Fibroblast of pulmonary artery (primary cell): ENCODE measurements around the gene LPGAT1.
"Not testable (repeated sequence)": the region's sequence is repeated elsewhere in the genome, so short reads cannot be mapped to it uniquely, and the experiment has no call there.

Experiments
- DNase-seq: peaks from one replicate; pipeline ENCODE4 v3.0.0-alpha.2; 2010; ENCODE audit warnings: low read depth
- H3K4me3 ChIP-seq: replicated peaks from 2 replicates; pipeline ENCODE4 v1.5.1; 2011; ENCODE audit warnings: low read depth, mild to moderate bottlenecking, control low read depth, low read length, moderate library complexity
- TF ChIP-seq, protein P1 (sequence below): IDR thresholded peaks from 2 replicates; pipeline ENCODE4 v1.5.1; 2011; ENCODE audit warnings: mild to moderate bottlenecking, control low read depth, low read length, inconsistent platforms; ENCODE audit errors: missing control alignments

The LPGAT1 gene

DNA sequence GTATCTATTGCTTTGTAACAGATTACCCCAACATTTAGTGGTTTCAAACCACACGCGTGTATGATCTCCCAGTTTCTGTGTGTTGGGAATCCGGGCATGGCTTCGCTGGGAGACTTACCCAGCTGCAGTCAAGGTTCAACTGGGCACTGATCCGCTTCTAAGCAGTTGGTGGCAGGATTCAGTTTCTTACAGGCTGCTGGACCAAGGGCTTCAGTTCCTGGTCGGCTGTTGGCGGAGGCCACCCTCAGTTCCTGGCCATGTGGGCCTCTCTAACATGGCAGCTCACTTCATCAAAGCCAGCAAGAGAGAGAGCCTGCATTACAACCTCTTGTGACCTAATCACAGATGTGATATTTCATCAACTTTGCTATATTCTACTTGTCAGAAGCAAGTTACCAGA lies 101.3 kb downstream of the LPGAT1 start:
- DNase-seq = no peak
- TF ChIP-seq, protein P1, sequence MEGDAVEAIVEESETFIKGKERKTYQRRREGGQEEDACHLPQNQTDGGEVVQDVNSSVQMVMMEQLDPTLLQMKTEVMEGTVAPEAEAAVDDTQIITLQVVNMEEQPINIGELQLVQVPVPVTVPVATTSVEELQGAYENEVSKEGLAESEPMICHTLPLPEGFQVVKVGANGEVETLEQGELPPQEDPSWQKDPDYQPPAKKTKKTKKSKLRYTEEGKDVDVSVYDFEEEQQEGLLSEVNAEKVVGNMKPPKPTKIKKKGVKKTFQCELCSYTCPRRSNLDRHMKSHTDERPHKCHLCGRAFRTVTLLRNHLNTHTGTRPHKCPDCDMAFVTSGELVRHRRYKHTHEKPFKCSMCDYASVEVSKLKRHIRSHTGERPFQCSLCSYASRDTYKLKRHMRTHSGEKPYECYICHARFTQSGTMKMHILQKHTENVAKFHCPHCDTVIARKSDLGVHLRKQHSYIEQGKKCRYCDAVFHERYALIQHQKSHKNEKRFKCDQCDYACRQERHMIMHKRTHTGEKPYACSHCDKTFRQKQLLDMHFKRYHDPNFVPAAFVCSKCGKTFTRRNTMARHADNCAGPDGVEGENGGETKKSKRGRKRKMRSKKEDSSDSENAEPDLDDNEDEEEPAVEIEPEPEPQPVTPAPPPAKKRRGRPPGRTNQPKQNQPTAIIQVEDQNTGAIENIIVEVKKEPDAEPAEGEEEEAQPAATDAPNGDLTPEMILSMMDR = no peak
- no peak overlapping the region for H3K4me3 ChIP-seq

DNA sequence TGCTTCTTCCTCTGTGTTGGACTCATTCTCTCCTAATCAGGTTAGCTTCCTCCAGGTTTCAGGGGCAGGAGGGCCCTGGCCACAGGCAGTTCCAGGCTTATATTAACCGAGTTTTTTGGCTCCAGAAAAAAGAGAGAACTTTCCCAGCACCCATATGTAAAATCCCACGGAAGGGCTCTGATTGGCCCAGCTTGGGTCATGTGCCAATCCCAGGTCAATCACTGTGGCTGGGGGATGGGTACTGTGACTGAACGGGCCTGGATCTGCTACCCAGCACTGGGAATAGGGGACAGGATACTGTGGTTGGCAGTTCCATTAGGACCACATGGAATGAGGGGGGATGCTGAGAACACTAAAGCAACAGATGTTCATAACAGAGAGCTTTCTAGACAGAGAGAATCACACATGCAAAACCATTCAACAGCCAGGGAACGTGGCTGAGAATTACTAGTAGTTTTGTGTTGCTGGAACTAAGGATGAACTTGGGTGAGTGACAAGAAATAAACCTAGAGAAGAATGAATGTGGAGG lies 104.0 kb downstream of the LPGAT1 start:
- no peak overlapping the region for H3K4me3 ChIP-seq
- no peak for DNase-seq
- TF ChIP-seq, protein P1 = no peak

DNA sequence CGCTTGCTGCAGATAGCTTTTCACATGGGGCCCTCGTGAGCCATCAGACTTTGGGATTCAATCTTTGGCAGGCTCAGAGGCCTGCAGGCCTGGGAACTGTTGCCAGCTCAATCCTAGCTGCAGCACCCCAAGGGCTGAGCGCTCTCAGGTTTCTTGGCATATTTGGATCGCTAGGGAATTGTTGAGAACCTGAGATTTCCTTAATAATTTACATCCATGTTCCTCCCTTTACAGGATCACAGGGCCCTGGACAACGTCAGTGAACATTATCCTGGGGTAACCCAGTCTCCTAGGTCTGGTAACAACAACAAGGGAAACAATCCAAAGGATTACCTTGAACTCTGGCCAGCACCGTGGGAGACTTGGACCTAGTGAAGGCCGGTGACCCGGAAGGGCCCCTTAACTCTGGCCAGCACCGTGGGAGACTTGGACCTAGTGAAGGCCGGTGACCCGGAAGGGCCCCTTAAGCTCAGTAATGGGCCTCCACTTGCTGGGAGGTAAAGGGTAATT lies 105.8 kb downstream of the LPGAT1 start:
- TF ChIP-seq, protein P1 = no peak
- DNase-seq = peak; percentile 26
- no peak overlapping the region for H3K4me3 ChIP-seq

DNA sequence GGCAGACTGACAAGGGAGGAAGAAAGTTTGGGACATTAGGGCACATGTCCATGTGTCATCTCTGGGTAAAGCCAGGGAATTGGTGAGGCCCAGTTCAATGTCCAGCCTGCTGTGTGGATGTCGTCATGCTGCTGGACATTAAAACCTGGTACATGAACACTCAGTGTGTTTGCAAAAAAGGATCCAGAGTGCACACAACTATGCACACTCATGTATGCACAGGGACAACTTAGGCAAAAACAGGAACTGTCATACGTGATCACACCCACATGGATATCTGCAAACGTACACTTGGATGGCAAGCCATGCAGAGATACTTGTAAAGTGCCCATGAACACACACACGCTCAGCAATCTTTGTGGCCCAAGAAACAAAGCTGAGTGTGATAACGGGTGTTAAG lies 107.3 kb downstream of the LPGAT1 start:
- no peak overlapping the region for H3K4me3 ChIP-seq
- TF ChIP-seq, protein P1 = no peak
- DNase-seq = no peak

DNA sequence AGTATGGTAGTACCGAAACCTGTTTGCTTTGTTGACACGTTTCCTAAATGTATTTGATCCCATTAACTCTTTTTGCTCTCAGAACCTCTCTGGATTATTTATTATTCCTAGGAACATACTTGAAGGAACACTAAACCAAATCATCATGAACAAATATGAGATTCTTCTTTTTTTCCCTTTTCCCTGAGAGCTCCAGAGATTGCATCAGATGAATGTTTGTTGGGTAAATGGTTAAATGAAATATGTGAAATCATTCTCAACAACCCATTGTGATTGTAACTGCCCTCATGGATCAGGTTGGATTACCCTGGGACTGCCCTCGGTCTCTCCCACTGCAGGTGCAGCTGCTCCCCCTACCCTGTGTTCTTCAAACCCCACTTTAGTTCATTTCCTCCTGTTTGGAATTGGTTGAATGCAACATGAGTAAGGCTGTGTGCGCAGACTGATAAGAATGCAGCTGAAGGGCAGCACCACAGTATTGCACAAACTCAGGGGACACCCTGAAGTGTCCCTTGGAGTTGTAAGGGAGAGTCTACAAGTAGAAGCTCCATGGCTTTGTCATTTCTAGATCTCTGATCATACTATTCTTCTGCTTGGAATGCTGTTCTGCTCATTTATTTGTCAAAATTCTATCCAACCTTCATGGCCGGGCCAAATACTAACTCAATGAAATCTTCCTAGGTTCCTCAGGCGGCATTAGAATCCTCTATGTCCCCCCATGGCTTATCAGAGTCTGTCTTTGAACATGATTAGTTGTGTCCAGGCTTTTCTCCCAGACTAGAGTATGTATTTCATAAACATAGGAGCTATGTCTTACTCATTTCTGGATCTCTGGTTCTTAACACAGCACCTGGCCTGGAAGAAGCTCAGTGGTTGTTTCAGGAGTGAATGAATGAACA lies 108.0 kb downstream of the LPGAT1 start:
- TF ChIP-seq, protein P1 = no peak
- no peak for DNase-seq
- H3K4me3 ChIP-seq = no peak overlapping the region

DNA sequence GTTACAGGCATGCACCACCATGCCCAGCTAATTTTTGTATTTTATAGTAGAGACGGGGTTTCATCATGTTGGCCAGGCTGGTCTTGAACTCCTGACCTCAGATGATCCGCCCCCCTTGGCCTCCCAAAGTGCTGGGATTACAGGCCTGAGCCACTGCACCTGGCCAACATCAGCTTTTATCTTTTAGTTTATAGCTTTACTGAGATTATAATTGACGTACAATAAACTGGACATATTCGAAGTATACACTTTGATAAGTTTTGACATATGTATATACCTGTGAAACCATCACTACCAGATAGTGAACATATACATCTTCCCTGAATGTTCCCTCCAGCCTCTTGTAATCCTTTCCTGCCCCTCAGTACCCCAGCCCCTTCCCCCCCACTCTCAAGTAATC lies 114.0 kb downstream of the LPGAT1 start:
- not testable (repeated sequence) for H3K4me3 ChIP-seq, DNase-seq

DNA sequence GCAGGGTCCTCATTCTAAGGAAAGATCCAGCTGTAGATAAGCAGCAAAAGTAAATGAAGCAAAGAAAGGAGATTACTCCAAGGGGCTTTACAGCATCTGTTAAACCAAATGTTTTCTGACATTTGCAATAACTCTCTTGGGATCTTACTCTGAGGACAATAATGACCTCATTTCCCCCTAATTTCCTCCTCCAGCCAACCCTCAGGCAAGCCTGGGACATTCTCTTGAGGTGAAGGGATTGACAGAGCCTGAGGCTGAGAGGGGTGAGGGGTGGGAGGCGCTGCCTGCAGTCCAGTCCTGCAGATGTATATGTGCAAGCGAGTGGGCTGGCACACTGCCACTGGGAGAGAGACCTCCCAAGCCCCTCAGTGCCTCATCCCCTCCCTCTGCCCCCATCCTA lies 114.6 kb downstream of the LPGAT1 start:
- TF ChIP-seq, protein P1 = no peak
- H3K4me3 ChIP-seq = no peak overlapping the region
- DNase-seq = no peak
